Tibial artery (tissue), 4 donors: ENCODE results near the gene FAM149A.
A peak's percentile ranks its signal among the peaks of the same experiment; 100 is the strongest.

Source experiments
- DNase-seq, 2 donors: peaks; one replicate each; pipeline ENCODE4 v3.0.0-alpha.2; 2019
- H3K27ac ChIP-seq, 2 donors: fragments of 200-600 bp; sonication (generic) in 1 of 2; 1 replicate in 1 of 2; 2 replicates in 1 of 2; pipeline ENCODE4 v1.5.1; 2018 to 2019; ENCODE audit warnings: mild to moderate bottlenecking in 1 of 2
- H3K27me3 ChIP-seq, 2 donors: fragments of 200-600 bp; sonication (generic) in 1 of 2; one replicate each; pipeline versions ENCODE4 v1.5.1 to v1.6.0; 2016 to 2019
- H3K36me3 ChIP-seq, 3 donors: fragments of 200-600 bp; sonication (generic) in 2 of 3; one replicate each; pipeline ENCODE4 v1.5.1; 2016 to 2019; ENCODE audit warnings: mild to moderate bottlenecking in 2 of 3
- H3K4me1 ChIP-seq, 4 donors: fragments of 200-600 bp; sonication (generic) in 2 of 4; 1 replicate in 3 of 4; 2 replicates in 1 of 4; pipeline ENCODE4 v1.5.1; 2016 to 2019
- H3K4me3 ChIP-seq, 2 donors: fragments of 200-600 bp; sonication (generic) in 1 of 2; 1 replicate in 1 of 2; 2 replicates in 1 of 2; pipeline ENCODE4 v1.5.1; 2018 to 2019; ENCODE audit warnings: mild to moderate bottlenecking in 2 of 2
- H3K9me3 ChIP-seq, 3 donors: fragments of 200-600 bp; sonication (generic) in 1 of 3; one replicate each; pipeline ENCODE4 v1.5.1; 2016 to 2019
- intact Hi-C: fragments of 100-400 bp; cut with DNase I; formaldehyde crosslinking; loops from one replicate; pipeline ENCODE4 v1.15.0; 2023; ENCODE audit warnings: low total_unique reads
- TF ChIP-seq, protein P1 (sequence below), 2 experiments: fragments of 200-600 bp in 1 of 2; fragments of 450-650 bp in 1 of 2; IDR thresholded peaks; one replicate each; pipeline ENCODE4 v1.5.1; 2017 to 2019; ENCODE audit warnings: antibody characterized with exemption in 2 of 2, mild to moderate bottlenecking in 1 of 2, moderate library complexity in 1 of 2

FAM149A gene

DNA sequence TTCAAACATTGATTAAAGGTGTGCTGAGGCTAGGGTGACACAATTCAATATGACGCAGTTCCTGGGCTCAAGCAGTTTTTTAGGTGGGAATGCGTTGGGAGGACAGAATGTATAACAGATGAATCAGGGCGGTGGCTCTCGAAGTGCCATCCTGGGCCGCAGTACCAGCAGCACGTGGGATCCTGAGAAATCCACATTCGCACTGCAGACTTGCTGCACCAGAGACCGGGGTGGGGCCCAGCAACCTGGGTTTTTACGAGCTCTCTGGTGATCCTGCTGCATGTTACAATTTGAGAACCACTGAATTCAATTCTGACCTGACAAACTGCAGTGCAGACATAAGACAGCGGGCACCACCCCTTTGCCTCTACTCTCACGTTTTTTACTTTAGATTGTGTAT is 30.4 kb downstream of the FAM149A start:
- Histone ChIP-seq H3K4me1 (no peaks in the 10 kb centered on the region), H3K4me3 (no peak overlapping the region), H3K36me3 (no peaks in the 10 kb centered on the region), H3K9me3 (no peaks in the 10 kb centered on the region), H3K27me3 (no peaks in the 10 kb centered on the region), H3K27ac (no peak overlapping the region)
- intact Hi-C loops = no loop called here
- TF ChIP-seq, protein P1, sequence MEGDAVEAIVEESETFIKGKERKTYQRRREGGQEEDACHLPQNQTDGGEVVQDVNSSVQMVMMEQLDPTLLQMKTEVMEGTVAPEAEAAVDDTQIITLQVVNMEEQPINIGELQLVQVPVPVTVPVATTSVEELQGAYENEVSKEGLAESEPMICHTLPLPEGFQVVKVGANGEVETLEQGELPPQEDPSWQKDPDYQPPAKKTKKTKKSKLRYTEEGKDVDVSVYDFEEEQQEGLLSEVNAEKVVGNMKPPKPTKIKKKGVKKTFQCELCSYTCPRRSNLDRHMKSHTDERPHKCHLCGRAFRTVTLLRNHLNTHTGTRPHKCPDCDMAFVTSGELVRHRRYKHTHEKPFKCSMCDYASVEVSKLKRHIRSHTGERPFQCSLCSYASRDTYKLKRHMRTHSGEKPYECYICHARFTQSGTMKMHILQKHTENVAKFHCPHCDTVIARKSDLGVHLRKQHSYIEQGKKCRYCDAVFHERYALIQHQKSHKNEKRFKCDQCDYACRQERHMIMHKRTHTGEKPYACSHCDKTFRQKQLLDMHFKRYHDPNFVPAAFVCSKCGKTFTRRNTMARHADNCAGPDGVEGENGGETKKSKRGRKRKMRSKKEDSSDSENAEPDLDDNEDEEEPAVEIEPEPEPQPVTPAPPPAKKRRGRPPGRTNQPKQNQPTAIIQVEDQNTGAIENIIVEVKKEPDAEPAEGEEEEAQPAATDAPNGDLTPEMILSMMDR (IDR thresholded peaks at IDR 0.05) = no peak
- no peak for DNase-seq

DNA sequence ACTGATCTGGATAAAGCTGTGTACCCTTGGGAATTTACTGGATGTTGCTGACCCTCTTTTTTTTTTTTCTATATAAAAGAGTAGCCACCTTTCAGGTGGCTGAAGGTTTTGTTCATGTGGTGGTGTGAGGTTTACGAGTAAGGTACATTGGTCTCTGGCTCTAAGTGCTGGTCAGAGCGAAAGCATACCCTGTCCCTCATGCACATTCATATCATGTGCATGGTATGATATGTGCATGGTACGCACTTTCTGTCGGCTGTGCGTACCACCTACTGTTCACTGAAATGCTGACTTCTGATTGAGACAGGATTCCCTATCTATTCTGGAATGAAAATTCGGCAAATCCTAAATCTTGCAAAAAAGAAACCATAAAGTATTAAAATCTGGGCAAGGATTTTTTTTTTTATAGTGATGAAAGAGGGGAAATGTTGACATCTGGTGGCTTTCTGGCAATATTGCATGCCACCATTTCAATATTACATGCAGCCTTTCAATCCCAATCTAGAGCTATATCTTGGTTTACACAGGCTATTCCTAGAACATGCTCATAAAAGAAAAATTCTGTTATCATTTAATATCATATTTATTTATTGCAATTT is 32.8 kb downstream of the FAM149A start:
- H3K27me3 ChIP-seq = no peaks in the 10 kb centered on the region
- no peak for DNase-seq
- H3K36me3 ChIP-seq = no peaks in the 10 kb centered on the region
- H3K9me3 ChIP-seq = no peaks in the 10 kb centered on the region
- intact Hi-C loops = no loop called here
- H3K27ac ChIP-seq = no peak overlapping the region
- TF ChIP-seq, protein P1 (IDR thresholded peaks at IDR 0.05) = peak; percentile 67 to 80
- H3K4me3 ChIP-seq = peak overlapping the region in 1 of 2 donors; percentile 3
- H3K4me1 ChIP-seq = no peaks in the 10 kb centered on the region

DNA sequence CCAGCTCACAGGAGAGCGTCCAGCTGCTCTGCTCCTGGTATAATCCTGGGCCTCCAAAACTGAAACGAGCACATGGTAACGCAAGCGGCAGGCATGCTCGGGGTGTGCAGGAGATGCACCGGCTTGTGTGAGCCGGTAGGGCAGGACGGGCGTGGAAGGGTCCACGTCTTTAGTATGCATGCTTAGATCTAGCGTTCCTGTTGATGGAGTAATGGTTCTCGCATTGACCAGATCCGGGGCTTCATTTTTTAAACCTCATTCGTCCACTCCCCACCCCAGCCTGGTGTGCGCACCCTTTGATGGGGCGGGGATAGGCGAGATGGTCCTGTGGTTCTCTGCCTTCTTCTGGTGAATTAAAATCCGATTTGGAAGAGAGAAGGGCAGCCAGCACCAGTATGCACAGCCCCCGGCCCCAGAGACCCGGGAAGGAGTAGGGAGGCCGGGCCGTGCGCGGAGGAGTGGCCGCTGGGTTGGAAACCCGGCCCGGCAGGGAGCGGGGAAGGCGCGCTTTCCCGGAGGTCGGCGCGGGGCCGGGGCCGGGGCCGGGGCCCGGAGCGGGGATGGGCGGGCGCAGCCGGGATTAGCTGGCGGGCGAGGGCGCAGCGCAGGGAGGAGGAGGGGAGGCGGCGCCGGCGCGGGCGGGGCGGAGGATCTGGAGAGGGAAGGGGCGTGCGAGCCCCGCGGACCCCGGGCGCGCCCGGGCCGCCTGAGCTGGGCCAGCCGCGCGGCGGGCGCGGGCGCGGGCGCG is 39.9 kb downstream of the FAM149A start:
- Histone ChIP-seq H3K9me3 (no peaks in the 10 kb centered on the region), H3K27ac (peak overlapping the region; percentile 84 to 85), H3K27me3 (no peaks in the 10 kb centered on the region), H3K4me3 (peak overlapping the region; percentile 62 to 65), H3K36me3 (no peaks in the 10 kb centered on the region), H3K4me1 (peaks cover 0 to 15% (median 3%) of the 10 kb centered on the region in 4 donors)
- intact Hi-C loops = no loop called here
- TF ChIP-seq, protein P1 (IDR thresholded peaks at IDR 0.05) = peak in 1 of 2 experiments; percentile 36
- DNase-seq = peak; percentile 56 to 76

DNA sequence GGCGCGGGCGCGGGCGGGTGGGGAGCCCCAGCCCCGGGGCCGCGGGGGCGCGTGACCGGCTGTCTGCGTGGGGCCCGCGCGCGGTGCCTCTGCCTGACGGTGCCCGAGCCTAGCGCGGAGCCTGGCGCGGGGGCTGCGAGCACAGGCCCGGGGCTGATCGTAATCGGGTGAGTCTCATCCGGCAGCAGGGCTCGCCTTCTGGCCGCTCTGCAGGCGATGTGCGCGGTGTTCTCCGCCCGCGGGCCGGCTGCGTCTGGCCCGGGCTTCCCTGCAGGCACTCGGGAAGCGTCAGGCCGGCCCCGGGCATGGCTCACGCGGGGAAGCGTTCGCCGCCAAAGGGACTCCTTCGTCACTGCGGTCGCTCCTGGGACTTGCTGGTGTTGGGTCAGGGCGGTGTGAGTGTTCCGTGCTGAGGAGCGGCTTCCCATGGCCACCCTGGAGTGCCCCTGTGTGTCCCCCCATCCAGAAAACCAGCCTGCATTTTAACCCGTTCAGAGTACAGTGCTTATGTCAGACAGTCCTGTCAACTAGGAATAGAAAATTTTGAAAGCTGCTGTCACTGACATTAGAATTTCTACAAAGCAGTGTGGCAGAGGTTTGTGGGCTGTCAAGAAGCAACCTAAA is 40.6 kb downstream of the FAM149A start:
- Histone ChIP-seq H3K4me1 (peaks cover 0 to 22% (median 6%) of the 10 kb centered on the region in 4 donors), H3K36me3 (no peaks in the 10 kb centered on the region), H3K9me3 (no peaks in the 10 kb centered on the region), H3K27ac (peak overlapping the region; percentile 84 to 85), H3K4me3 (peak overlapping the region; percentile 62 to 65), H3K27me3 (no peaks in the 10 kb centered on the region)
- TF ChIP-seq, protein P1 (IDR thresholded peaks at IDR 0.05) = no peak
- peak; percentile 63 to 85 for DNase-seq
- intact Hi-C loops = no loop called here

DNA sequence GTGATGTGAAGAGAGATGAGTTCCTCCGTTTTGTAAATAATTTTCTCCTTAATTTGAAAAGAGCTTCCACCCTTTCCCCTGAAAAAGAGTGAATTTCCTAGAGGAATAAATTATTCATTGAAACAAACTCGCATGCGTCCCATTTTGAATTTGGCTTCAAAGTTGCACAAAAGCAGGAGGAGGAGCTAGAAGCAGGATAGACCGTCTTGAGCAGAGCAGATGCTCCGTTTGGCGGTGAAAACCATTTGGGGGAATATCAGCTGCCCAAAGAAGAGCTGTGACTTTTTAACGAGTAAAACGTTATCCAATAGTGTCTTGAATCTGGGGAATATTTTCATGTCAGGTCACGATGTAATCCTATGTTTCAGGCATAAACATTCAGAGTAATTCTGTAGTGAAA is 42.0 kb downstream of the FAM149A start:
- intact Hi-C loops = no loop called here
- H3K27me3 ChIP-seq = no peaks in the 10 kb centered on the region

More for the DNA sequence above, 42.0 kb downstream of the FAM149A start:
- peaks cover 0 to 24% (median 6%) of the 10 kb centered on the region in 4 donors for H3K4me1 ChIP-seq
- TF ChIP-seq, protein P1 (IDR thresholded peaks at IDR 0.05) = no peak
- no peaks in the 10 kb centered on the region for H3K9me3 ChIP-seq
- H3K4me3 ChIP-seq = no peak overlapping the region
- peak overlapping the region in 1 of 2 donors; percentile 85 for H3K27ac ChIP-seq
- no peaks in the 10 kb centered on the region for H3K36me3 ChIP-seq
- no peak for DNase-seq
